Gastroesophageal sphincter (tissue), 3 donors: ENCODE data around the gene MED27.

Source experiments
- CTCF ChIP-seq, 4 experiments: fragments of 200-600 bp in 2 of 4; fragments of 450-650 bp in 2 of 4; sonication (generic) in 1 of 4; IDR thresholded peaks; one replicate each; pipeline ENCODE4 v1.5.1; 2017 to 2019; ENCODE audit warnings: antibody characterized with exemption in 4 of 4, mild to moderate bottlenecking in 2 of 4, moderate library complexity in 2 of 4
- POLR2AphosphoS5 ChIP-seq: sonication (generic); formaldehyde crosslinking; IDR thresholded peaks from one replicate; pipeline ENCODE4 v1.6.1; 2017; ENCODE audit warnings: antibody characterized with exemption

DNA sequence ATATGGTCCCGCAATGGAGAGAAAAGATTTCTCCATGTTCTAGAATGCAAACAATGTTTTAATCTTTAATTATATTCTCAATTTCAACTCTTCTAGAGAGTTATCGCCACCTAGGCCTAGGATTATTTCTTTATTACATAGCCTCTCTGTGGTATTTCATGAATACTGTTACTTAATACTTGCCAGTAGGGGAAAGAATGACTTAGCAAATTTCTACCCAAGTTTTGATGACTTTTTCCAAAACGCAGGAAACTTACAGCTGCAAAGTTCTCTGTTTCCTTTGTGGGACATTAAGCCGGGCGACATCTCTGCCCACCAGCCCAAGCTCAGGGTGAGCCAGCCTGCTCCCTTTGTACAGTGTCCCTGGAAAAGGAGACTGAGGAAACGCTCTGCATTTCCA lies 73.8 kb downstream of the MED27 start:
- no peak for TF ChIP-seq CTCF (IDR thresholded peaks at IDR 0.05)
- no peak for TF ChIP-seq POLR2AphosphoS5
